GM10266 (cell line): Measurements from ENCODE around the gene ZNF23.

Experiments
- DNase-seq: peaks from one replicate; pipeline ENCODE4 v3.0.0; 2012; ENCODE audit errors: extremely low spot score
- TF ChIP-seq, protein P1 (sequence below): IDR thresholded peaks from 2 replicates; pipeline ENCODE4 v1.5.1; 2012; ENCODE audit warnings: mild to moderate bottlenecking, low read depth; ENCODE audit not compliant: control insufficient read depth, insufficient read depth; ENCODE audit errors: missing control alignments

Gene ZNF23

DNA sequence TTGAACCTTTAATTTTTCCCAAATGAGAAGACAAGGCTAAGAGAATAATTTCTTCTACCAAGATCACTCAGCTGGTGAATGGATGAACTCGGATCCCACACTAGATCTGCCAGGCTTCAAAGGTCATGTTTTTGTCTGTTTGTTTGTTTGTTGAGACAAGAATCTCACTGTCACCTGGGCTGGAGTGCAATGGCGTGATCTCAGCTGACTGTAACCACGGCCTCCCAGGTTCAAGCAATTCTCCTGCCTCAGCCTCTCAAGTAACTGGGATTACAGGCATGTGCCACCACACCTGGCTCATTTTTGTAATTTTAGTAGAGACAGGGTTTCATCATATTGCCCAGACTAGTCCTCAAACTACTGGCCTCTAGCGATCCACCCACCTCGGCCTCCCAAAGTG lies 20.5 kb upstream of the ZNF23 start:
- TF ChIP-seq, protein P1, sequence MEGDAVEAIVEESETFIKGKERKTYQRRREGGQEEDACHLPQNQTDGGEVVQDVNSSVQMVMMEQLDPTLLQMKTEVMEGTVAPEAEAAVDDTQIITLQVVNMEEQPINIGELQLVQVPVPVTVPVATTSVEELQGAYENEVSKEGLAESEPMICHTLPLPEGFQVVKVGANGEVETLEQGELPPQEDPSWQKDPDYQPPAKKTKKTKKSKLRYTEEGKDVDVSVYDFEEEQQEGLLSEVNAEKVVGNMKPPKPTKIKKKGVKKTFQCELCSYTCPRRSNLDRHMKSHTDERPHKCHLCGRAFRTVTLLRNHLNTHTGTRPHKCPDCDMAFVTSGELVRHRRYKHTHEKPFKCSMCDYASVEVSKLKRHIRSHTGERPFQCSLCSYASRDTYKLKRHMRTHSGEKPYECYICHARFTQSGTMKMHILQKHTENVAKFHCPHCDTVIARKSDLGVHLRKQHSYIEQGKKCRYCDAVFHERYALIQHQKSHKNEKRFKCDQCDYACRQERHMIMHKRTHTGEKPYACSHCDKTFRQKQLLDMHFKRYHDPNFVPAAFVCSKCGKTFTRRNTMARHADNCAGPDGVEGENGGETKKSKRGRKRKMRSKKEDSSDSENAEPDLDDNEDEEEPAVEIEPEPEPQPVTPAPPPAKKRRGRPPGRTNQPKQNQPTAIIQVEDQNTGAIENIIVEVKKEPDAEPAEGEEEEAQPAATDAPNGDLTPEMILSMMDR: no peak

DNA sequence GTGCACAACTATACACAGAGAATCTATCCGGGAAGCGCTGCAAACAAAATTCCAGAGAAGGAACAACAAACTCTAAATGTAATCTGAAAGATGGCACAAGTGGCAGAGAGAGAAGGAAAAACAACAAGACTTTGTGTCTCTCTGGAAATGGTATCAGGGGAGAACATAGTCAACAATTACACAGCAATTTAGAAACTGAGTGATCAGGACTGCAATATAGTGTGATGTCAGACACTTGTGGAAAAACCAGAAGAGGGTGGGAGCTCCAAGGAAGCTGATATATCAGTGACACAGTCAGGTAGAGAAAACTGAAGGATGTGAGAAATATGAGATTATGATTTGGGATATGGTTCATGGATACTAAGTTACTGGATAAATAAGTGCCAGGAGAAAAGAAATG lies 18.9 kb upstream of the ZNF23 start:
- no peak for DNase-seq
- TF ChIP-seq, protein P1: no peak

More for the DNA sequence above, 20.5 kb upstream of the ZNF23 start:
- DNase-seq: no peak

DNA sequence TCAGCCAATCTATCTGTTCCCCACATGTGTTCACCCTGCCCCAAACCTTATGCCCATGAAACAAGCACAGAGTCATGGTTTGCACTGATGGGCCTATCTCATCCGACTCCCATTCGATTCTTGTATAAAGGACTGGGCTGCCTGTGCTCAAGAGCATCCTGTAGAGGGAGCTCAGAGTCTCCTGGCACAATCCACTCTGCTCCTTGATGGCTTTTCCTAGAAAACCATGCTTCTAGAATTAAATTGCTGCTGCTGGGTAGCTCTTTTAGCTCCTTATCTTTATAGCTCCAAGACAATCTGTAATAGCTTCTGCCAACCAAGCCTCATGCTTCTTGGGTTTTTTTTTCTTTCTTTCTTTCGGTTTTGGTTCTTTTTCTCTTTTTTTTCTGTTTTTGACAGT lies 17.4 kb upstream of the ZNF23 start:
- no peak for DNase-seq
- TF ChIP-seq, protein P1: peak; percentile 32

DNA sequence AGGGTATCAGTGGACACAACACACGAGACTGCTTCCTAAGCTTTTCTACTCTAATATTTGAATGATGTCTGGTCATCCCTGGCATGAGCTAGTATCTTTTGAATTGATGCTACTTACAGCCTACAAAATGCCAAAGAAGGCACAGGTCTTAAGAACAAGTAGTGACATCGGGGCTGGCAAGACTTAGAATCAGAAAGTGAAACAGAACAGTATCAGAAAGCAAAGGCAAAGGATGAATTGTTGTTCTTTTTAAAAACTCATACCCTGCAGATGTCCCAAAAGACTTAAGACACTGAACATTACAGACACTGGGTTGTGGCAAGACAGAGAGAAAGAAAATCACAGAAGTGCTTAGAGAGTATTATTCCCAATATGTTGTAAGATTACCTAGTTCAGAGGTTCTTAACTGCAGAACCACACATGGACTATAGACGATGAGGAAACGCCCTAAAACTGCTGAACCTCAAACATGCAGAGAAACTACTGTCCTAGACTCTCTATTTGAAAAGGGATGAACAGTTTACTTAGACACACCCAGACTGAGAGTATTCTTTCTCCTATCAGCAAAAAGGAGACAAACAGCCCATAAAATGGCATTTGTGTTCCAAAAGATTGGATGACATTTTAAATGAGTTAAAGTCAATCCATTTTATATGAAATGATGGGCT lies 14.5 kb upstream of the ZNF23 start:
- TF ChIP-seq, protein P1: no peak

DNA sequence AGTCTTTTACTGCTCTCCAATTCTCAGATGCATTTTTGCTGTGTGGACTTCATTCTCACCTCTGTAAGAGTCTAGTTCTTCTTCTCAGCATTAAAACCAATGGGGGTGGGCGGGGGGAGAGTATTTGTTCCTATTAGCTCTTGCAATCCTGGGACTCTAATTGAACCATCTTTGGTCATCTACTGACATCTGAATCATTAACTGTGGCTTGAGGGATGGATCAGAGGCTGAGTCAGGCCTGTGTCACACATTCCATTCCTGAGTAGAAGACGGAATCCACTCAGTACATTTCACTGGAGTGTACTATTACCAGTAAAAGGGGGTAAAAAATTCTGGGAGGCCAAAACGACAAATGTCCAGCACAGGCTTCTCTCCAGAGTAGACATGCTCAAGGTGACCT lies 12.8 kb upstream of the ZNF23 start:
- no peak for DNase-seq
- TF ChIP-seq, protein P1: no peak

More for the DNA sequence above, 14.5 kb upstream of the ZNF23 start:
- no peak for DNase-seq

DNA sequence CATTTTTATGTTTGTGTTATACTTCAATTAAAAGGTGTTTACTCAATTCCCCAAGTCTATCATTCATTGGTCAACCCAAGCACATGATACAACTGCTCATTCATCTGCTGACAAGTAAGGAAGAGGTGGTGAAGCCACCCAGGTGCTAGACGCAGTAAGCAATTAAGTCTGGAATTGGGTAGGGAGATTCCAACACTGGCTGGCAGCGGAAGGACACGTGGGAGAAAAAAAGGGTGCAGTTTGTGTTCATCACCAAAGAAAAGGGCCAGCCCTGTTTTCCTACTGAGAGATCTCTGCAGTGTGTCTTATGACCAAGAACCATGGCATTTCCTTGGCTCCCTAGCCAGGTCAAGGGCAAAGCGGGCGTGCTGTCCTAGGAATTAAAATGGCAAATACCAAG lies 11.8 kb upstream of the ZNF23 start:
- TF ChIP-seq, protein P1: no peak
- DNase-seq: no peak

DNA sequence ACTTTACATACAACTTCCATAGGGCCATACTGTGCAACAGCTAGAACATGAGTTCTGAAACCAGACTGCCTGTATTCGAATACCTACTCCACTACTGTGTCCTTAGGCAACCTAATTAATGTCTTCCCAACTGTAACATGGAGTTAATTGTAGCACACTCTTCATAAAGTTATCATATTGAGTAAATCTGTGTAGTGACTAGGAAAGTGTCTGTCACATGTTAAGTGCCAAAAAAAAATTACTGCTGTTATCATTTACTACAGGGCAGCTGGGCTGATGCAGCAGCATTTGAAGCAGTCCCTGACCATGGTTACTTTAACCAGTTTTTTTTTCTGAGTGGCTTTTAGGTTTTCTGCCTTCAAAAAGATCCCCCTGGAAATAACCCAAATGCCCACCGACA lies 10.9 kb upstream of the ZNF23 start:
- TF ChIP-seq, protein P1: no peak
- DNase-seq: no peak
